CD14-positive monocyte (primary cell): ENCODE data around the gene SERTM1. TPM values are rescaled to one million over a fixed set of nuclear protein-coding genes. Genes with fewer than 3 reads are reported as not detected.

Experiments used
- DNase-seq, 3 donors: peaks; one replicate each; pipeline ENCODE4 v3.0.0-alpha.2; 2011 to 2022
- H2AFZ ChIP-seq: 2 replicates; pipeline ENCODE4 v1.6.0; 2012; ENCODE audit warnings: mild to moderate bottlenecking, low read depth, low read length, inconsistent platforms; ENCODE audit not compliant: insufficient read depth, poor library complexity, severe bottlenecking
- H3K27ac ChIP-seq, 2 donors: 1 replicate in 1 of 2; 2 replicates in 1 of 2; pipeline ENCODE4 v1.5.1; 2012 to 2013; ENCODE audit warnings: low read length in 2 of 2, control low read depth in 1 of 2, inconsistent platforms in 1 of 2, low read depth in 1 of 2, mild to moderate bottlenecking in 1 of 2
- H3K27me3 ChIP-seq, 2 donors: one replicate each; pipeline versions ENCODE4 v1.6.0 to v1.6.1; 2011 to 2013; ENCODE audit warnings: low read length in 2 of 2; ENCODE audit not compliant: control insufficient read depth in 2 of 2, insufficient read depth in 2 of 2
- H3K36me3 ChIP-seq, 2 donors: replicated peaks in 1 of 2; 1 replicate in 1 of 2; 2 replicates in 1 of 2; pipeline versions ENCODE4 v1.5.1 to v1.6.1; 2012 to 2013; ENCODE audit warnings: low read length in 2 of 2, control low read depth in 1 of 2, inconsistent platforms in 1 of 2, mild to moderate bottlenecking in 1 of 2; ENCODE audit not compliant: insufficient read depth in 2 of 2, control insufficient read depth in 1 of 2
- H3K4me1 ChIP-seq, 2 donors: 1 replicate in 1 of 2; 2 replicates in 1 of 2; pipeline versions ENCODE4 v1.5.1 to v1.6.1; 2012 to 2013; ENCODE audit warnings: low read length in 2 of 2, control low read depth in 1 of 2, inconsistent platforms in 1 of 2, mild to moderate bottlenecking in 1 of 2, moderate library complexity in 1 of 2; ENCODE audit not compliant: insufficient read depth in 2 of 2, control insufficient read depth in 1 of 2
- H3K4me2 ChIP-seq: replicated peaks from 2 replicates; pipeline ENCODE3; 2012; ENCODE audit warnings: low read length, moderate library complexity, mild to moderate bottlenecking; ENCODE audit not compliant: poor library complexity, severe bottlenecking; ENCODE audit errors: extremely low read depth
- H3K4me3 ChIP-seq, 3 experiments: fragments of 200-600 bp in 1 of 3; sonication (generic) in 1 of 3; replicated peaks in 1 of 3; 1 replicate in 2 of 3; 2 replicates in 1 of 3; pipeline ENCODE4 v1.5.1; 2011 to 2013; ENCODE audit warnings: low read length in 3 of 3, mild to moderate bottlenecking in 3 of 3, control low read depth in 2 of 3, low read depth in 2 of 3, inconsistent platforms in 1 of 3, moderate library complexity in 1 of 3
- H3K79me2 ChIP-seq: 2 replicates; pipeline ENCODE4 v1.6.0; 2012; ENCODE audit warnings: mild to moderate bottlenecking, control low read depth, inconsistent platforms, low read length, moderate library complexity; ENCODE audit not compliant: insufficient read depth
- H3K9ac ChIP-seq: 2 replicates; pipeline ENCODE4 v1.6.0; 2017; ENCODE audit warnings: low read length, mild to moderate bottlenecking; ENCODE audit not compliant: insufficient read depth, poor library complexity, severe bottlenecking
- H3K9me3 ChIP-seq, 2 donors: replicated peaks in 1 of 2; 1 replicate in 1 of 2; 2 replicates in 1 of 2; pipeline versions ENCODE4 v1.5.1 to v1.6.1; 2012 to 2013; ENCODE audit warnings: low read length in 2 of 2, control low read depth in 1 of 2; ENCODE audit not compliant: control insufficient read depth in 1 of 2, insufficient read depth in 1 of 2
- H4K20me1 ChIP-seq: 2 replicates; pipeline ENCODE4 v1.6.0; 2012; ENCODE audit warnings: mild to moderate bottlenecking, low read length, control low read depth, moderate library complexity; ENCODE audit not compliant: insufficient read depth
- H3K27ac Mint-ChIP-seq, 7 donors: one replicate each; pipeline ENCODE4 v1.8.0; 2020; ENCODE audit warnings: mild to moderate bottlenecking in 7 of 7, mixed read lengths in 7 of 7, moderate library complexity in 6 of 7, inconsistent platforms in 2 of 7
- H3K27me3 Mint-ChIP-seq, 3 donors: one replicate each; pipeline ENCODE4 v1.8.0; 2021 to 2022; ENCODE audit warnings: low read depth in 3 of 3, mild to moderate bottlenecking in 3 of 3, mixed read lengths in 3 of 3, moderate library complexity in 3 of 3, inconsistent platforms in 1 of 3
- H3K36me3 Mint-ChIP-seq, 2 donors: one replicate each; pipeline ENCODE4 v1.8.0; 2020; ENCODE audit warnings: mixed read lengths in 2 of 2, inconsistent platforms in 1 of 2, mild to moderate bottlenecking in 1 of 2
- H3K4me1 Mint-ChIP-seq: one replicate; pipeline ENCODE4 v1.8.0; 2020; ENCODE audit warnings: mild to moderate bottlenecking, mixed read lengths
- H3K4me3 Mint-ChIP-seq, 2 donors: one replicate each; pipeline ENCODE4 v1.8.0; 2020; ENCODE audit warnings: mild to moderate bottlenecking in 2 of 2, mixed read lengths in 2 of 2, moderate library complexity in 1 of 2
- H3K9me3 Mint-ChIP-seq, 7 donors: one replicate each; pipeline ENCODE4 v1.8.0; 2020 to 2022; ENCODE audit warnings: mixed read lengths in 7 of 7, mild to moderate bottlenecking in 6 of 7, moderate library complexity in 6 of 7, inconsistent platforms in 2 of 7
- CTCF ChIP-seq: fragments of 200-600 bp; IDR thresholded peaks from one replicate; pipeline ENCODE4 v1.8.0; 2022; ENCODE audit warnings: antibody characterized with exemption, mild to moderate bottlenecking
- WGBS: methylation state at CpG from one replicate; pipeline ENCODE4 v1.1.5; 2013; ENCODE audit warnings: missing lambda C conversion rate; ENCODE audit not compliant: insufficient coverage; 5-methylcytosine and 5-hydroxymethylcytosine counted together
- intact Hi-C, 2 donors: fragments of 100-400 bp; cut with micrococcal nuclease; formaldehyde crosslinking; loops; one replicate each; pipeline versions ENCODE4 v1.15.0 to v1.15.1; 2023
- polyA plus RNA-seq, 3 donors: library from polyadenylated mRNA; depleted of rRNA in 1 of 3; unstranded in 2 of 3; stranded (reverse) in 1 of 3; fragments of 300-500 nt in 2 of 3; fragments of >200 nt in 1 of 3; fragmentation: Illumina TruSeq in 2 of 3; gene quantifications; 1 replicate in 2 of 3; 2 replicates in 1 of 3; pipeline ENCODE4 v1.2.3, GENCODE V29; 2012 to 2021

Gene SERTM1
- polyA plus RNA-seq, 3 donors: not detected

GRCh38 chr13:36715841-36716240, 42.0 kb downstream of the SERTM1 start:
- H3K4me1 Mint-ChIP-seq: no peaks in the 10 kb centered on the region
- H3K9me3 Mint-ChIP-seq: peaks cover 0 to 5% (median 2%) of the 10 kb centered on the region in 7 donors

GRCh38 chr13:36717017-36717416, 43.2 kb downstream of the SERTM1 start:
- peaks cover 0 to 3% (median 1%) of the 10 kb centered on the region in 7 donors for H3K9me3 Mint-ChIP-seq
- H3K4me1 Mint-ChIP-seq: no peaks in the 10 kb centered on the region
- H3K27me3 Mint-ChIP-seq: peaks cover 0 to 1% (median 0%) of the 10 kb centered on the region in 3 donors
- Histone ChIP-seq H2AFZ (no peak overlapping the region), H3K4me2 (no peak overlapping the region), H3K27me3 (no peaks in the 10 kb centered on the region), H3K4me1 (no peaks in the 10 kb centered on the region), H3K9ac (no peak overlapping the region), H3K4me3 (no peak overlapping the region), H3K9me3 (no peaks in the 10 kb centered on the region), H3K36me3 (no peaks in the 10 kb centered on the region), H3K27ac (no peak overlapping the region), H4K20me1 (no peaks in the 10 kb centered on the region), H3K79me2 (no peaks in the 10 kb centered on the region)
- no peaks in the 10 kb centered on the region for H3K36me3 Mint-ChIP-seq
- WGBS: 100% methylated on average over 2 of the region's 2 CpGs
- intact Hi-C loops: no loop called here
- no peak for DNase-seq
- no peak overlapping the region for H3K27ac Mint-ChIP-seq
- no peak overlapping the region for H3K4me3 Mint-ChIP-seq
- TF ChIP-seq CTCF: no peak

More at GRCh38 chr13:36715841-36716240, 42.0 kb downstream of the SERTM1 start:
- Histone ChIP-seq H2AFZ (no peak overlapping the region), H3K4me3 (no peak overlapping the region), H3K9me3 (no peaks in the 10 kb centered on the region), H3K79me2 (no peaks in the 10 kb centered on the region), H3K4me1 (no peaks in the 10 kb centered on the region), H3K27me3 (no peaks in the 10 kb centered on the region), H3K36me3 (no peaks in the 10 kb centered on the region), H4K20me1 (no peaks in the 10 kb centered on the region), H3K9ac (no peak overlapping the region), H3K4me2 (no peak overlapping the region), H3K27ac (no peak overlapping the region)
- intact Hi-C loops: no loop called here
- no peak for DNase-seq
- H3K27ac Mint-ChIP-seq: no peak overlapping the region
- TF ChIP-seq CTCF: no peak
- 100% methylated on average over 1 of the region's 1 CpG for WGBS
- no peak overlapping the region for H3K4me3 Mint-ChIP-seq
- H3K36me3 Mint-ChIP-seq: no peaks in the 10 kb centered on the region
- H3K27me3 Mint-ChIP-seq: peaks cover 0 to 5% (median 0%) of the 10 kb centered on the region in 3 donors
